Superior temporal gyrus (tissue), 1 donor: ENCODE results near the gene DRC3.
"Not testable (repeated sequence)": the region's sequence is repeated elsewhere in the genome, so short reads cannot be mapped to it uniquely, and the experiment has no call there.

Source experiments
- DNase-seq: peaks from one replicate; pipeline ENCODE4 v3.0.0-alpha.2; 2016; ENCODE audit errors: extremely low spot score

The DRC3 gene

GRCh38 chr17:17993852-17994251 lies 21.2 kb downstream of the DRC3 start:
- no peak for DNase-seq

- DNase-seq: peak; percentile 38
These were observed 21.8 kb downstream of the DRC3 start for GRCh38 chr17:17994271-17995069.

DNA sequence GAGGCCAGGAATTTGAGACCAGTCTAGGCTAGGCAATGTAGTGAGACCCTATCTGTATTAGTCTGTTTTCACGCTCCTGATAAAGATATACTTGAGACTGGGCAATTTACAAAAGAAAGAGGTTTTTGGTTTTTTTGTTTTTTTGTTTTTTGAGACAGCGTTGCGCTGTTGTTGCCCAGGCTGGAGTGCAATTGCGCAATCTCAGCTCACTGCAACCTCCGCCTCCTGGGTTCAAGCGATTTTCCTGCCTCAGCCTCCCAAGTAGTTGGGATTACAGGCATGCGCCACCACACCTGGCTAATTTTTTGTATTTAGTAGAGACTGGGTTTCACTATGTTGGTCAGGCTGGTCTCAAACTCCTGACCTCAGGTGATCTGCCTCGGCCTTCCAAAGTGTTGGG lies 23.2 kb downstream of the DRC3 start:
- not testable (repeated sequence) for DNase-seq

GRCh38 chr17:17998934-17999333 lies 26.3 kb downstream of the DRC3 start:
- no peak for DNase-seq

DNA sequence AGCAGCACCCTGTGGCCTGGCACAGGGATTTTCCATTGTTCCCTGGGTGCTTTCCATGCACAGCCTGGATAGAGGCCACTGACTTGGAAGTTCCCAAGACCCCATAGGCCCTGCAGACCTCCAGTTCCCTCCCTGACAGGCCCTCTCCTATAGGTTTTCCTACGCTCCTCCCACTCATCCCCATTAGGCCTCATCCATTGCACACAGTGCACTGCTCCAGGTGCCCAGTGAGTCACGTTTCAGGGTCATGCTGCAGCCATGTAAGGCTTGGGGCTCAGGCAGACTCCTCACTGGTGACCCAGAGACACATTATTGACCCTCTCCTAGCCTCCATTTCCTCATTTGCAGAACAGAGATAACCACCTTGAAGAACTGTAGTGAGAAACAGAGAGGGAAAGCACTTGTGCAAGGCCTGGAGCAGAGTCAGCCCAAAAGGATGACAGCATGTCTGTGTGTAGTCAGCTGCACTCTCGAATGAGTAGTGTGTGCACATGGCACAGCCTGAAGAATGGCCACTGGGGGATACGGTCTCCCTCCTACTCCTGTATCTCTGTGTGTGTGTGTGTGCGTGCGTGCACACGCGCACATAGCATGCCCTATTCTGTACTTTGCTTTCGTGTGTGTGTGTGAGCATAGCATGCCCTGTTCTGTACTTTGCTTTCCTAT lies 26.8 kb downstream of the DRC3 start:
- DNase-seq: no peak

GRCh38 chr17:18000030-18000408 lies 27.4 kb downstream of the DRC3 start:
- DNase-seq: no peak

GRCh38 chr17:18002171-18002570 lies 29.5 kb downstream of the DRC3 start:
- no peak for DNase-seq

DNA sequence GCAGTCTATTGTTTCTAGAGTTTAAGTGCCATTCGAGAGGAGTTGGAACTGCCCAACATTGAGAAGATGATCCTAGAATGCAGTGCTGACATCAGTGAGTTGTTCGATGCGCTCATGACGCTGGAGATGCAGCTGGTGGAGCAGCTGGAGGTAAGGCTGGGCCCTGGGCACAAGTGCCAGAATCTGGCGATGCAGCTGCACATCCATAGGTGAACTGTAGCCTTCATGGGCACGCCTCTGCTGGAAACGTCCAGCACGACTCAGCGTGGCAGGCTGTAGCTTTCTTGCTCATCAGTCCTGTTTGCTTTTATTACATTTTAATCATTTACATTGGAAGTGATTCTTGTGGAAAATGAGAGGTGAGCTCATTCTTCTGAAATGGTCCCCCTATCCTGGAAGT lies 31.7 kb downstream of the DRC3 start:
- DNase-seq: no peak

DNA sequence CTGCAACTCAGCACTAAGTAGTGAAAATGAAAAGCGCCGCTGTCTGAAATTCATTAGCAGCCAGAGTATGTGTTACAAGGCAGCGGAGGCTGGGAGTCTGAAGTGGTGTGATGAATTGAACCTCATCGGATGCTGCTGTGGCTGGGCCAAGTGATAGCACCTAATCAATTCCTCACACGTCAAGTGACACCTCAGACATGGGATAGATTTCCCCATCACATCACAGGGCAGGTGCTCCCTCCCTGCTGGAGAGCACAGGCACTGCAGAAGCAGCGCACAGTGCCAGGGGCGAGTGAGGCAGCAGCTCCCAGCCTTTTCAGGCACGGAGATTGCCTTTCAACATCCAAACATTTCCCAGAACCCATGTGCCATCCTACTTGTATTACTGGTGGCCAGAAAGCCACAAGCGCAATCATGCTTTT lies 32.2 kb downstream of the DRC3 start:
- DNase-seq: no peak

DNA sequence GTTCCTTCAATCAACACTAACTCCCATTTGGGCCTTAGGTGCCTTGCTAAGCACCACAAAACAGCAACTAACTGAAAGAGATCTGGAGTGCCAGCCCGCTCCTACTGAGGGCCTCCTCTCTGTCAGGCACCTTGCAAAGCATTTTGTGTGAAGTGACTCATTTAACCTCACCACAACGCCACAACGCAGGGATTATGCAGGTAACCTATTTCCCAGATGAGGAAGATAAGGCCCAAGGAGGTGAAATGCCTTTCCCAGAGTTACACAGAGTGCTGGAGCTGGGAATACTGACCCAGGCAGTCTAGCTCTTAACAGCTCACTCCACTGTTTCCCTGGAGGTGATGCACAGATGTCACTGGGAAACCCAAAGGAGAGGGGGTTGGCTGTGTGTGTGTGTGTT lies 32.8 kb downstream of the DRC3 start:
- DNase-seq: no peak

DNA sequence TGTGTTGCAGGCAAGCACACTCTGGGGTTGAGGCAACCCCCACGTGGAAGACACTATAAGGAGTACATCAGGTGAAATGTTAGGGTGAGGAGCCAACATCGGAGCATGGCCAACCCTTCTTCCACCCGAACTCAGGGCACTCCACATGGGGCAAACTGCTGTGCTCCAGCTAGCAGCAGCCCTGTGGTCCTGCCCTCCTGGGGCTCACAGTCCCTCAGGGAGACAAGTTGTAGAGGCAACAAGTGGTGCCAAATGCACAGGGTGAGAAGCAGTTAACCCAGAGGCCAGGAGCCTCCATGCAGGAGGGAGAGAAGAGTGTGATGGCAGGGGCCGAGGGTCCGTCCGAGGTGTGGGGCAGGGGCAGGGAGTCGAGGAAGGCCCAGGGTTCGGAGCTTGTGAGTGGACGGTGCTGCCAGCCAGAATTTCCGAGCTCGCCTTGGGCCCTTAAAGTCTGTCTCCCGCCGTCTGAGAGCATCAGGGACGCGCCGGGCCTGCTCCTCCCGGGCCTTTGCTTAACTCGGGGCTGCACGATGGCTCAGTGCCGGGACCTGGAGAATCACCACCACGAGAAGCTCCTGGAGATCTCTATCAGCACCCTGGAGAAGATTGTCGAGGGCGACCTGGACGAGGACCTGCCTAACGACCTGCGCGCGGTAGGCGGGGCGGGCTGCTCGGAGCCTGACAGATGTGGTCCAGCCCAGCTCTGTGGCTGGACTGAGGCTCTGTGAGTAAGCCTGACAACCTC lies 34.0 kb downstream of the DRC3 start:
- DNase-seq: no peak

DNA sequence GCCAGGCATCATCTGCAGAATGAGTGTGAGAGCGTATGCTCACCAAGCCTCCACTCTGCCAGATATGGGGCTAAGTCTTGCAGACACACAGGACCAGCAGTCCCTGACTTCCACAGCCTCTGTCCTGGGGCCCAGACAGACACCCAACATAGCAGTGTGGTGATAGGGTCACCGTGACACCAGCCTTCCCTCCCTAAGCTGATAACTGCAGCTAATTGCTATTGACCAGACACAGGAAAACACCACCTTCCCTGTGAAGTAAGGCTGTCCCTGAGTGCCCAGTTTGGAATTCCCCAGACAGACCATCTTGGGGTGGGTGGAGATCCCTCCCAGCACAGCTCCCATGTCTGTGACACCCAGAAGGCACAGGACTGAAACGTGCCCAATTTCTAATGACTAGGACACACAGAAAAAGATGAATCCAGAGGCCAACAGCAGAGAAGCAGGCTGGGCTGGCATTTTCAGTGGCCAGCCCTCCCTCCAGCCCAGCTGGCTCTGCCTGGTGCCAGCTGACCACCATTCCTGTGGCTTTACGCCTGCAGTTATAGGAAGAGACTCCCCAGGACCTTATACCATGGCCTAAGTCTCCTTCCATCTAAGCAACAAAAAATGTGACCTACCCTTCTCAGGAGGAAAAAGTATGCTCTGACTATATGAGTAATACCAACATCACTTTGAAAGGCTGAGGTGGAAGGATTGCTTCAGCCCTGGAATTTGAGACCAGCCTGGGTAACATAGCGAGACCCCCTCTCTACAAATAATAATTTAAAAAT lies 36.0 kb downstream of the DRC3 start:
- no peak for DNase-seq

GRCh38 chr17:18009609-18010420 lies 37.2 kb downstream of the DRC3 start:
- DNase-seq: no peak

GRCh38 chr17:18011286-18011685 lies 38.6 kb downstream of the DRC3 start:
- no peak for DNase-seq

- no peak for DNase-seq
These were observed 41.3 kb downstream of the DRC3 start for GRCh38 chr17:18014006-18014405.

DNA sequence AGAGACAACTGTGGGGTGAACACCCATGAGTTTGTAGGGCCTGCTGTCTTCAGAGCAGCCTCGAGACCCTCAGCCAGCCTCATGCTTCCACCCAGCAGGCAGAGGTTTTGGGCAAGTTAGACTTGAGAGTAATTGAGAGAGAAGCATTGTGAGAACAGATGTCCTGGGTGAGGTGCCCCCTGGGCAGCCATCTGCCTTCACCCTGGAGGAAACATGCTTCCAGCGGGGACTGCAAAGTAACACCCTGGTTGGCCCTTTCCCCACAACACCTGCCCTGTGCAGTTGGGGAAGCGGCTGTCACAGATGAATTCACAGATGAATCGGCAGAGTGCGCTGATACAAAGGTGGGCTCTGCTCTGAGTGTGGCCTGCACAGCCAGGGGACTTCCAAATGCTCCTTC lies 42.9 kb downstream of the DRC3 start:
- DNase-seq: no peak

GRCh38 chr17:18016426-18016825 lies 43.8 kb downstream of the DRC3 start:
- DNase-seq: no peak

DNA sequence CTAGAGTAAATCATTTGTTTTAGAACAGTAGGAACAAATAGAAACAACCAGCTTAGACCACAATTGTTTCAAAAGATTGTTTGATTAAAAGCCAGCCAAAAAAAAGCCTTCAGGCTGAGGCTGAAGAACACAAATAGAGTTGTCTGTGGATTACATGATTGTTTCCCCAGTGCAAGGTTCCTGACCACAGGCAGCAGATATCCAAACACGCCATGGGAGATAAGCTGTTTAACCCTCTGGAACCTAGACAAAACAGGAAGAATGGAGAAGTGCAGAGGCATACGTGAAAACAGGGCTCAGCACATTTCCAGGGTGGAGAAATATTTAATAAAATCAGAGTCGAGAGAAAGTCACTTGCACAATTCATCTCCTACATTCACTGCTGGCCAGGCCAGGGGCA lies 45.3 kb downstream of the DRC3 start:
- DNase-seq: no peak

DNA sequence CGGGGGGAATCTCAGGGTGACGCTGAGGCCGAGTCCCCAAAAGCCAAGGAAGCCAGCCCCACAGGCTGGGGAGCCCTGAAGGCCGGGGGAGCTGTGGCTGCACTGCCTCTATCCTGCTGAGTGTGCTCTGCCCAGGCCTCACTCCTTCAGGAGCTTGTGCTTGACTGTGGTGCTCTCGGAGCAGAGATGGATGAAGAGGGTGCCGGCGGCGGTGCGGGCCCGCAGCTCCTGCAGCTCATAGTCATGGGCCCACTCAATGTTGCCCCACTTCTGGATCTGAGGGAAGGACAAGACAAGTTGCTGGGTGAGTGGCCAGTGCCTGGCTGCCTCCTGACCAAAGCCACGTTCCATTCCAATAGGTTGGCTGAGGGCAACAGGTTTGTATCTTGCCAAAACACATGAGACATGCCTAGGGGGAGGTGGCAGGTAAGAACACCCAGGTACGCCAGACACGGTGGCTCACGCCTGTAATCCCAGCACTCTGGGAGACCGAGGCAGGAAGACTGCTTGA lies 45.8 kb downstream of the DRC3 start:
- no peak for DNase-seq

GRCh38 chr17:18019838-18020154 lies 47.1 kb downstream of the DRC3 start:
- no peak for DNase-seq

DNA sequence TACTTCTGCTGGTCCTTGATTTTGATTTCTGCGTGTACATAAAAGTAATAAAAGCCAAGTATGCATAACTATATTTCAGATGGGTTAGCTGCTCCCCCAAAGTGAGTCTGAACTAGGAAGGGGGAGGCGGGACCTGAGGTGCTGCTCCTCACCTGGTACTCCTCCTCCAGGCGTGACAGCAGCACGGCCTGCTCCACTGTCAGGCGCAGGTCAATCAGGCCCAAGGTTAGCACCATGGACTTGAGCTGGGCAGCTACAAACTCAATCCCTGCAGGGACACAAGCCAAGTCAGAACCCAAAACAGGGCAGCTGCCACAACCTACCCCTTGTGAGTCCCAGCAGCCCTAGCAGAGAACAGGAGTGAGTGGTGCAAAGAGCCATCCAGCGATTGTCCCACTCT lies 48.3 kb downstream of the DRC3 start:
- DNase-seq: no peak
